Effector memory CD8-positive, alpha-beta T cell (primary cell): ENCODE measurements around the gene RASAL3.
A peak's percentile ranks its signal among the peaks of the same experiment; 100 is the strongest.

Experiments
- ATAC-seq: fragments of 150-1000 bp; cut with Tn5 transposase; replicated peaks from 2 replicates; pipeline ENCODE4 v1.10.0; 2021; ENCODE audit warnings: mild to moderate bottlenecking, moderate library complexity
- DNase-seq, 3 experiments: peaks; one replicate each; pipeline ENCODE4 v3.0.0; 2021
- H3K27ac Mint-ChIP-seq, 2 donors: one replicate each; pipeline ENCODE4 v1.8.0; 2022; ENCODE audit warnings: mild to moderate bottlenecking in 2 of 2, mixed read lengths in 2 of 2, moderate library complexity in 2 of 2
- H3K27me3 Mint-ChIP-seq, 2 donors: one replicate each; pipeline ENCODE4 v1.8.0; 2022; ENCODE audit warnings: mixed read lengths in 2 of 2
- H3K36me3 Mint-ChIP-seq: one replicate; pipeline ENCODE4 v1.8.0; 2022; ENCODE audit warnings: mild to moderate bottlenecking, moderate library complexity, mixed read lengths; ENCODE audit not compliant: insufficient read depth
- H3K4me1 Mint-ChIP-seq, 2 donors: one replicate each; pipeline ENCODE4 v1.8.0; 2022; ENCODE audit warnings: low read depth in 2 of 2, mixed read lengths in 2 of 2
- H3K4me3 Mint-ChIP-seq, 2 donors: one replicate each; pipeline ENCODE4 v1.8.0; 2022; ENCODE audit warnings: mild to moderate bottlenecking in 2 of 2, mixed read lengths in 2 of 2, moderate library complexity in 2 of 2
- H3K9me3 Mint-ChIP-seq, 2 donors: one replicate each; pipeline ENCODE4 v1.8.0; 2022; ENCODE audit warnings: mixed read lengths in 2 of 2

Gene RASAL3

GRCh38 chr19:15449620-15450527, 14.5 kb downstream of the RASAL3 start, which contains the start of gene WIZ:
Gene WIZ, minus strand, starts transcription at chr19:15449956. Its CDS starts 1,649 bp downstream, at chr19:15448307.
- no peaks in the 10 kb centered on the region for H3K27me3 Mint-ChIP-seq
- ATAC-seq, result peak; percentile 83
- peak within 1 kb of the TSS; percentile 47 to 90 for H3K27ac Mint-ChIP-seq
- peak; percentile 83 to 88 (median 85) for DNase-seq
- peaks cover 43% of the 10 kb centered on the region for H3K36me3 Mint-ChIP-seq
- H3K9me3 Mint-ChIP-seq, result no peaks in the 10 kb centered on the region
- H3K4me1 Mint-ChIP-seq, result peaks cover 28 to 34% of the 10 kb centered on the region in 2 donors
- peak within 1 kb of the TSS; percentile 61 to 80 for H3K4me3 Mint-ChIP-seq

GRCh38 chr19:15448778-15449619, 15.3 kb downstream of the RASAL3 start:
- DNase-seq (no peak), ATAC-seq (no peak)

GRCh38 chr19:15448044-15448777, 16.1 kb downstream of the RASAL3 start:
- peak overlapping the region; percentile 47 for H3K27ac Mint-ChIP-seq
- H3K27me3 Mint-ChIP-seq, result no peaks in the 10 kb centered on the region
- ATAC-seq, result no peak
- peaks cover 26% of the 10 kb centered on the region for H3K36me3 Mint-ChIP-seq
- no peak for DNase-seq
- H3K4me1 Mint-ChIP-seq, result peaks cover 23% of the 10 kb centered on the region in 2 donors
- no peaks in the 10 kb centered on the region for H3K9me3 Mint-ChIP-seq
- peak overlapping the region; percentile 51 for H3K4me3 Mint-ChIP-seq

More at GRCh38 chr19:15448778-15449619, 15.3 kb downstream of the RASAL3 start:
- H3K4me3 Mint-ChIP-seq, result peak overlapping the region; percentile 51
- H3K27me3 Mint-ChIP-seq, result no peaks in the 10 kb centered on the region
- peaks cover 25 to 30% of the 10 kb centered on the region in 2 donors for H3K4me1 Mint-ChIP-seq
- H3K27ac Mint-ChIP-seq, result peak overlapping the region; percentile 47
- H3K36me3 Mint-ChIP-seq, result peaks cover 34% of the 10 kb centered on the region
- no peaks in the 10 kb centered on the region for H3K9me3 Mint-ChIP-seq

- Mint-ChIP-seq H3K4me1 (peaks cover 21 to 22% of the 10 kb centered on the region in 2 donors), H3K9me3 (no peaks in the 10 kb centered on the region), H3K4me3 (no peak overlapping the region), H3K27ac (peak overlapping the region in 1 of 2 donors; percentile 42), H3K27me3 (no peaks in the 10 kb centered on the region), H3K36me3 (peaks cover 19% of the 10 kb centered on the region)
- no peak for ATAC-seq
- no peak for DNase-seq
These were observed 17.3 kb downstream of the RASAL3 start for GRCh38 chr19:15447057-15447456.

- H3K4me3 Mint-ChIP-seq, result no peak overlapping the region
- DNase-seq (no peak), ATAC-seq (no peak)
- no peaks in the 10 kb centered on the region for H3K27me3 Mint-ChIP-seq
- H3K9me3 Mint-ChIP-seq, result no peaks in the 10 kb centered on the region
- H3K27ac Mint-ChIP-seq, result peak overlapping the region; percentile 60 to 68
- H3K4me1 Mint-ChIP-seq, result peaks cover 14 to 16% of the 10 kb centered on the region in 2 donors
- H3K36me3 Mint-ChIP-seq, result peaks cover 10% of the 10 kb centered on the region
These were observed 18.5 kb downstream of the RASAL3 start for GRCh38 chr19:15445807-15446376.

- Mint-ChIP-seq H3K27ac (peak overlapping the region; percentile 60 to 68), H3K36me3 (peaks cover 3% of the 10 kb centered on the region), H3K9me3 (no peaks in the 10 kb centered on the region), H3K4me1 (peaks cover 9% of the 10 kb centered on the region in 2 donors), H3K27me3 (no peaks in the 10 kb centered on the region), H3K4me3 (no peak overlapping the region)
- ATAC-seq, result no peak
- DNase-seq, result no peak
These were observed 19.1 kb downstream of the RASAL3 start for GRCh38 chr19:15445227-15445605.

- ATAC-seq, result no peak
- no peak for DNase-seq
- peaks cover 8% of the 10 kb centered on the region in 2 donors for H3K4me1 Mint-ChIP-seq
- H3K27me3 Mint-ChIP-seq, result no peaks in the 10 kb centered on the region
- no peak overlapping the region for H3K4me3 Mint-ChIP-seq
- H3K36me3 Mint-ChIP-seq, result no peaks in the 10 kb centered on the region
- no peak overlapping the region for H3K27ac Mint-ChIP-seq
- H3K9me3 Mint-ChIP-seq, result no peaks in the 10 kb centered on the region
These were observed 19.7 kb downstream of the RASAL3 start for GRCh38 chr19:15444505-15445226.

- Mint-ChIP-seq H3K4me3 (no peak overlapping the region), H3K27ac (peak overlapping the region in 1 of 2 donors; percentile 83), H3K9me3 (no peaks in the 10 kb centered on the region), H3K4me1 (peaks cover 7% of the 10 kb centered on the region in 2 donors), H3K27me3 (no peaks in the 10 kb centered on the region), H3K36me3 (no peaks in the 10 kb centered on the region)
- DNase-seq, result no peak
- ATAC-seq, result no peak
These were observed 20.5 kb downstream of the RASAL3 start for GRCh38 chr19:15443838-15444237.

GRCh38 chr19:15443325-15443724, 21.0 kb downstream of the RASAL3 start:
- H3K4me3 Mint-ChIP-seq, result no peak overlapping the region
- H3K27ac Mint-ChIP-seq, result peak overlapping the region in 1 of 2 donors; percentile 83
- peaks cover 2 to 3% of the 10 kb centered on the region in 2 donors for H3K4me1 Mint-ChIP-seq
- H3K27me3 Mint-ChIP-seq, result no peaks in the 10 kb centered on the region
- no peak for ATAC-seq
- no peaks in the 10 kb centered on the region for H3K9me3 Mint-ChIP-seq
- H3K36me3 Mint-ChIP-seq, result no peaks in the 10 kb centered on the region
- no peak for DNase-seq

GRCh38 chr19:15442142-15442920, 22.0 kb downstream of the RASAL3 start:
- DNase-seq (no peak), ATAC-seq (no peak)
- H3K27me3 Mint-ChIP-seq, result no peaks in the 10 kb centered on the region
- H3K9me3 Mint-ChIP-seq, result no peaks in the 10 kb centered on the region
- peaks cover 0 to under 1% of the 10 kb centered on the region in 2 donors for H3K4me1 Mint-ChIP-seq
- no peak overlapping the region for H3K27ac Mint-ChIP-seq
- H3K36me3 Mint-ChIP-seq, result no peaks in the 10 kb centered on the region
- H3K4me3 Mint-ChIP-seq, result no peak overlapping the region

GRCh38 chr19:15441317-15441716, 23.0 kb downstream of the RASAL3 start:
- no peaks in the 10 kb centered on the region for H3K27me3 Mint-ChIP-seq
- DNase-seq, result no peak
- no peaks in the 10 kb centered on the region for H3K9me3 Mint-ChIP-seq
- H3K27ac Mint-ChIP-seq, result no peak overlapping the region
- no peaks in the 10 kb centered on the region for H3K36me3 Mint-ChIP-seq
- H3K4me1 Mint-ChIP-seq, result no peaks in the 10 kb centered on the region
- no peak for ATAC-seq
- no peak overlapping the region for H3K4me3 Mint-ChIP-seq
